Pancreas (tissue), 10 donors: Measurements from ENCODE around the gene SHB. TPM values are rescaled to one million over a fixed set of nuclear protein-coding genes. Genes with fewer than 3 reads are reported as not detected.
A peak's percentile ranks its signal among the peaks of the same experiment; 100 is the strongest.

Experiments
- ATAC-seq, 4 donors: fragments of 200-7000 bp; cut with Tn5 transposase; one replicate each; pipeline versions ENCODE4 v1.8.0 to v1.9.1; 2020; ENCODE audit warnings: mild to moderate bottlenecking in 4 of 4, moderate library complexity in 4 of 4
- DNase-seq, 6 donors: peaks; one replicate each; pipeline ENCODE4 v3.0.0-alpha.2; 2020
- FAIRE-seq: peaks from 2 replicates; lab custom pipeline; 2012; peaks lifted over from hg19 to GRCh38; lab: Jason Lieb, UNC
- H3K27ac ChIP-seq, 4 donors: fragments of 200-600 bp; sonication (generic); 1 replicate in 3 of 4; 2 replicates in 1 of 4; pipeline versions ENCODE4 v1.5.0 to v1.8.0; 2020
- H3K27me3 ChIP-seq, 4 donors: fragments of 200-600 bp; one replicate each; pipeline ENCODE4 v1.8.0; 2021
- H3K36me3 ChIP-seq, 3 donors: fragments of 200-600 bp; sonication (generic) in 1 of 3; one replicate each; pipeline versions ENCODE4 v1.5.0 to v1.8.0; 2020 to 2021
- H3K4me1 ChIP-seq, 3 donors: fragments of 200-600 bp; one replicate each; pipeline ENCODE4 v1.8.0; 2021
- H3K4me3 ChIP-seq, 4 donors: fragments of 200-600 bp; sonication (generic) in 2 of 4; one replicate each; pipeline versions ENCODE4 v1.5.0 to v1.8.0; 2020 to 2021
- H3K9me3 ChIP-seq, 4 donors: fragments of 200-600 bp; one replicate each; pipeline ENCODE4 v1.8.0; 2021
- CTCF ChIP-seq, 4 donors: fragments of 200-600 bp; sonication (generic) in 3 of 4; IDR thresholded peaks; one replicate each; pipeline versions ENCODE4 v1.5.0 to v1.8.0; 2021; ENCODE audit warnings: antibody characterized with exemption in 4 of 4
- WGBS, 2 donors: extraction: QIAGEN DNeasy Blood & Tissue Kit; methylation state at CpG; one replicate each; pipeline ENCODE4 v1.1.7; 2013; 5-methylcytosine and 5-hydroxymethylcytosine counted together
- intact Hi-C, 3 donors: fragments of 100-400 bp; cut with DNase I; formaldehyde crosslinking; loops; one replicate each; pipeline versions ENCODE4 v1.11.1 to v1.14.2; 2022
- polyA plus RNA-seq, 2 donors: library from polyadenylated mRNA; stranded (reverse); fragments of 200-250 nt; gene quantifications; one replicate each; pipeline ENCODE4 v1.2.3, GENCODE V29; 2013
- total RNA-seq, 6 donors: library from RNA; stranded (reverse); fragmentation: NEBNext Ultra II Directional in 4 of 6; extraction: Animal tissue kit (Norgen Biotek cat#: 25700) in 4 of 6; gene quantifications; one replicate each; pipeline versions ENCODE4 v1.2.1 to v1.2.4, GENCODE V29; 2021 to 2023
- donor health status: healthy with polysubstance abuse.
- donor health status: DM: no; HTN: no; CAD: no; lungs with moderate emphysema.
- donor health status: DM: no; HTN: no; CAD: no.
- donor health status: control.
- donor health status: control.
- donor health status: Bipolar disorder and iron deficiency.
- donor health status: DM: yes; HTN: yes; CAD: no.
- donor health status: DM: no; HTN: no; CAD: no.
- donor health status: DM: no; HTN: no; CAD: no.
- donor health status: DM: yes; HTN: yes; CAD: no.

The SHB gene
- total and polyA plus RNA-seq, 8 donors = 11.5 to 24.2 (median 19.2) TPM

- Histone ChIP-seq H3K9me3 (no peaks in the 10 kb centered on the region), H3K36me3 (peaks cover 0 to 9% (median 9%) of the 10 kb centered on the region in 3 donors), H3K4me1 (peaks cover 40 to 58% (median 50%) of the 10 kb centered on the region in 3 donors), H3K27ac (peak overlapping the region in 2 of 4 donors; percentile 64 to 88), H3K27me3 (no peaks in the 10 kb centered on the region), H3K4me3 (no peak overlapping the region)
- WGBS, 2 donors = 83 to 85% methylated on average over 7 of the region's 7 CpGs
- FAIRE-seq (no peak), DNase-seq (peak in 2 of 6 donors; percentile 23 to 36), ATAC-seq (no peak)
- intact Hi-C loops = loop anchor here in 1 of 3 donors (10.0 kb wide), 1 partner anchor 56 kb away; no protein-coding TSS in a partner anchor
- TF ChIP-seq CTCF (IDR thresholded peaks at IDR 0.05) = no peak
These were observed 97.9 kb downstream of the SHB start for GRCh38 chr9:37971108-37971459.

- peaks cover 0 to 9% (median 9%) of the 10 kb centered on the region in 3 donors for H3K36me3 ChIP-seq
- DNase-seq (peak in 2 of 6 donors; percentile 25 to 39), ATAC-seq (no peak), FAIRE-seq (no peak)
- no peaks in the 10 kb centered on the region for H3K27me3 ChIP-seq
- WGBS, 2 donors = 85 to 88% methylated on average over 10 to 11 of the region's 11 CpGs
- no peak overlapping the region for H3K4me3 ChIP-seq
- H3K27ac ChIP-seq = peak overlapping the region in 3 of 4 donors; percentile 56 to 89 (median 88)
- intact Hi-C loops = loop anchor here in 1 of 3 donors (10.0 kb wide), 1 partner anchor 56 kb away; no protein-coding TSS in a partner anchor
- TF ChIP-seq CTCF (IDR thresholded peaks at IDR 0.05) = no peak
- H3K4me1 ChIP-seq = peaks cover 46 to 62% (median 55%) of the 10 kb centered on the region in 3 donors
- no peaks in the 10 kb centered on the region for H3K9me3 ChIP-seq
These were observed 98.5 kb downstream of the SHB start for GRCh38 chr9:37970301-37971107.

- TF ChIP-seq CTCF (IDR thresholded peaks at IDR 0.05) = no peak
These were observed 99.3 kb downstream of the SHB start for GRCh38 chr9:37969558-37970300.

GRCh38 chr9:37969130-37969529 lies 99.9 kb downstream of the SHB start:
- no peaks in the 10 kb centered on the region for H3K9me3 ChIP-seq
- FAIRE-seq = no peak
- peaks cover 59 to 73% (median 69%) of the 10 kb centered on the region in 3 donors for H3K4me1 ChIP-seq
- peak overlapping the region; percentile 56 to 90 (median 88) for H3K27ac ChIP-seq
- no peak for TF ChIP-seq CTCF (IDR thresholded peaks at IDR 0.05)
- peak; percentile 82 to 93 (median 90) for DNase-seq
- H3K36me3 ChIP-seq = peaks cover 0 to 9% (median 8%) of the 10 kb centered on the region in 3 donors
- no peaks in the 10 kb centered on the region for H3K27me3 ChIP-seq
- 11 to 15% methylated on average over 2 of the region's 2 CpGs for WGBS, 2 donors
- no peak overlapping the region for H3K4me3 ChIP-seq
- intact Hi-C loops = loop anchor here in 1 of 3 donors (10.0 kb wide), 1 partner anchor 46 kb away; no protein-coding TSS in a partner anchor
- ATAC-seq = peak; percentile 52 to 72 (median 66)

More at GRCh38 chr9:37969558-37970300, 99.3 kb downstream of the SHB start:
- Histone ChIP-seq H3K27me3 (no peaks in the 10 kb centered on the region), H3K9me3 (no peaks in the 10 kb centered on the region), H3K4me1 (peaks cover 54 to 69% (median 63%) of the 10 kb centered on the region in 3 donors), H3K36me3 (peaks cover 0 to 9% (median 9%) of the 10 kb centered on the region in 3 donors), H3K4me3 (no peak overlapping the region), H3K27ac (peak overlapping the region; percentile 56 to 89 (median 88))
- DNase-seq (peak in 2 of 6 donors; percentile 53 to 56), ATAC-seq (no peak), FAIRE-seq (no peak)
- intact Hi-C loops = loop anchor here in 1 of 3 donors (10.0 kb wide), 2 partner anchors 45 to 55 kb away; no protein-coding TSS in a partner anchor
- WGBS, 2 donors = 59 to 61% methylated on average over 11 of the region's 11 CpGs
